HEK293T (cell line): Measurements from ENCODE around the gene WFDC6.
"Not testable (repeated sequence)": the region's sequence is repeated elsewhere in the genome, so short reads cannot be mapped to it uniquely, and the experiment has no call there.

Experiments
- BHLHE40 ChIP-seq: fragments of 450-650 bp; IDR thresholded peaks from 2 replicates; pipeline ENCODE4 v1.6.1; 2016; ENCODE audit warnings: mild to moderate bottlenecking, moderate library complexity, borderline replicate concordance
- ELF4 ChIP-seq: fragments of 450-650 bp; IDR thresholded peaks from 2 replicates; pipeline ENCODE4 v1.6.1; 2017; ENCODE audit warnings: antibody characterized with exemption
- FOXA1 ChIP-seq: fragments of 450-650 bp; IDR thresholded peaks from 2 replicates; pipeline ENCODE4 v1.6.1; 2016; ENCODE audit warnings: mild to moderate bottlenecking
- FOXM1 ChIP-seq: fragments of 450-650 bp; IDR thresholded peaks from 2 replicates; pipeline ENCODE4 v1.6.1; 2017; ENCODE audit warnings: mild to moderate bottlenecking, borderline replicate concordance
- L3MBTL2 ChIP-seq: fragments of 450-650 bp; conservative IDR thresholded peaks from 2 replicates; pipeline ENCODE4 v1.6.1; 2016; ENCODE audit warnings: mild to moderate bottlenecking
- SP1 ChIP-seq: fragments of 450-650 bp; IDR thresholded peaks from 2 replicates; pipeline ENCODE4 v1.6.1; 2017
- TARDBP ChIP-seq: fragments of 450-650 bp; IDR thresholded peaks from 2 replicates; pipeline ENCODE4 v1.6.1; 2016

DNA sequence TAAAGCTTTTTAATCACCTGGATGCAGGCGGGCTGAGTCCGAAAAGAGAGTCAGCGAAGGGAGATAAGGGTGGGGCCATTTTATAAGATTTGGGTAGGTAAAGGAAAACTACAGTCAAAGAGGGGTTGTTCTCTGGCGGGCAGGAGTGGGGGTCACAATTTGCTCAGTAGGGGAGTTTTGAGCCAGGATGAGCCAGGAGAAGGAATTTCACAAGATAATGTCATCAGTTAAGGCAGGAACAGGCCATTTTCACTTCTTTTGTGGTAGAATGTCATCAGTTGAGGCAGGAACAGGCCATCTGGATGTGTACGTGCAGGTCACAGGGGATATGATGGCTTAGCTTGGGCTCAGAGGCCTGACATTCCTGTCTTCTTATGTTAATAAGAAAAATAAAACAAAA is 45.0 kb upstream of the WFDC6 start:
- TF ChIP-seq FOXM1, SP1, FOXA1, BHLHE40, L3MBTL2, TARDBP, ELF4: not testable (repeated sequence)
